Activated gamma-delta T cell (primary cell): Measurements from ENCODE around the gene HOXC12.

Experiments used
- DNase-seq: peaks from one replicate; lab custom pipeline; 2025; lab: John Stamatoyannopoulos, UW

The HOXC12 gene

DNA sequence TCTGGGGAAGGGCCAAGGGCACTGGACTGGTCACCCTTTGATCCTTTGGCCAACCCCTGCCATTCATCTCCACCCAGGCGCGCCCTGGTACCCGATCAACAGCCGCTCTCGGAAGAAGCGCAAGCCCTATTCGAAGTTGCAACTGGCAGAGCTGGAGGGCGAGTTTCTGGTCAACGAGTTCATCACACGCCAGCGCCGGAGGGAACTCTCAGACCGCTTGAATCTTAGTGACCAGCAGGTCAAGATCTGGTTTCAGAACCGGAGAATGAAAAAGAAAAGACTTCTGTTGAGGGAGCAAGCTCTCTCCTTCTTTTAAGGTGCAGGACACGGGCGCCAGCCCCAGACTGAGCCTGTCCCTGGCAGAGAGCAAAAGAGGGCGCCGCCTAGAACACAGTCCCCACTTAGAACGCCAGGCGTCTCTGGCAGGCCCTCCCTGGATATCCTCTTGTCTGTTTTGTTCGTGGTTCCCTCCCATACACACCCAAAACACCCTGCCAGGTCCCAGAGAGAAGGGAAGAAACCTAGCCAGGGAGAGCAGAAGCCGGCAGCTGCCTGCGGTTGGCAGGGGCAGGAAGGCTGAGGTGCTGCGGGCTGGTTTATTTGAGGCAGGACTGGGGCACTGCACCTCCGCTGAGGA lies 1.7 kb downstream of the HOXC12 start:
- DNase-seq = no peak

DNA sequence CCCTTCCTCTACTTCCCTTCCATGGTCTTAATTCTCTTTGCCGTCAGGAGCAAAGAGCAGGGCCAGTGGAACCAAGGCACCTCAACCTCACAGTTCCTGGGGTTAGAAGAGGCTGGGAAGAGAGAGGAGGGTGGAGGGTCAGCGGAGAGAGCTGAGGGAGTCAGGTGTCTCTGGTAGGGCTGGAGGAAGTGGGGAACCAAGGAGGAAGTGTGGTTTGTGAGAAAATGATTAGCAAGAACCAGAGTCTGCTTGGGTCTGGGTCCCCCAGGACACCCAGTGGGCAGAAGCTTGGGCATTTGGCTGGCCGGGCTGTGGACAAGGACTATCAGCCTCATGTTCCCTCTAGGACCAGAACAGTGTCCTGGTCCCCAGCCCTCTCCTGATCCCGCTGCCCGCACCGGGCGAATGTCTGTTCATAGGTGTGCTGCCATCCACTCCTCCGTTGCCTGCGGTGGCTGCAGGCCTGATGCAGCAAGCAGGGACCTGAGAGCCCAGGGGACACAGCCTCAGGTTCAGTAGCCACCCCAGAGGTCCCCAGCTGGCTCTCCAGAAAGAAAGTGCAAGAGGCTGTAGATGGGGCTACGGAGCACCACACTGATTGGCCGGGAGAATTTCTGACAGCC lies 2.3 kb downstream of the HOXC12 start:
- DNase-seq = no peak

DNA sequence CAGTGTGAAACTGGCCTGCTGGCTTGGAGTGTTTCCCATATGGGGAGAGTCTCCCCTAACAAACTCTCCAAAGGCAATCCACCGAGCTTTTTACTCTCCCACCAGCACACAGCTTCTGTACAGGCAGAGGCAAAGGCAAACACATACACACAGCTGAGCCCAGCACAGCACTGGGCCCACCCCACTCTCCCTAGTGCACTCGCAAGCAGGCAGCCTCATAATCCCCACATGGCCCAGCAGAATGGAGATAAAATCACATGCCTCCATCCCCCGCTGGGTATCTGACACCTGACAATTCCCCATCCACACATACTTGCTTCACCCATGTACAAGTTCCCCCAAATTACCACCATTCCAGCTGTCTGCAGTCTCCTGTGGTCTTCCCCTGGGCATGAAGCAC lies 3.4 kb downstream of the HOXC12 start:
- no peak for DNase-seq

DNA sequence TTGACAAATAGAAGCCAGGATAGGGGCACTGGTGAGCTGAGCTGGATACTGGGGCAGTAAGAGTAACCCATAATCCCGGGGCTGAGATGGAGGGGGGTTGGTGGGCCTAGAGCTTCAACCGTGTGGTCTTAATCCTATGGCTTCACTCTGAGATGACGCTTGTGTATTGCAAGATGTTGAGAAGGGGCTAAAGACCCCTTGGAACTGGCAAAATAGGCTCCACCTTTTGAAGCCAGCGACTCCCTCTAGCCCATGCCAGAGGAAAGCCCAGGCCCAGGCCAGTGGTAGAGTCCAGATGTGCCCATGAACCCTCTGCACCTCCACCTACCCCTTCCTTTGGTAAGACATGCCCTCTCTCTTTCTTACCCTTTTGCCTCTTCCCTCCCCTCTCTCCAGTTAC lies 4.6 kb downstream of the HOXC12 start:
- no peak for DNase-seq

DNA sequence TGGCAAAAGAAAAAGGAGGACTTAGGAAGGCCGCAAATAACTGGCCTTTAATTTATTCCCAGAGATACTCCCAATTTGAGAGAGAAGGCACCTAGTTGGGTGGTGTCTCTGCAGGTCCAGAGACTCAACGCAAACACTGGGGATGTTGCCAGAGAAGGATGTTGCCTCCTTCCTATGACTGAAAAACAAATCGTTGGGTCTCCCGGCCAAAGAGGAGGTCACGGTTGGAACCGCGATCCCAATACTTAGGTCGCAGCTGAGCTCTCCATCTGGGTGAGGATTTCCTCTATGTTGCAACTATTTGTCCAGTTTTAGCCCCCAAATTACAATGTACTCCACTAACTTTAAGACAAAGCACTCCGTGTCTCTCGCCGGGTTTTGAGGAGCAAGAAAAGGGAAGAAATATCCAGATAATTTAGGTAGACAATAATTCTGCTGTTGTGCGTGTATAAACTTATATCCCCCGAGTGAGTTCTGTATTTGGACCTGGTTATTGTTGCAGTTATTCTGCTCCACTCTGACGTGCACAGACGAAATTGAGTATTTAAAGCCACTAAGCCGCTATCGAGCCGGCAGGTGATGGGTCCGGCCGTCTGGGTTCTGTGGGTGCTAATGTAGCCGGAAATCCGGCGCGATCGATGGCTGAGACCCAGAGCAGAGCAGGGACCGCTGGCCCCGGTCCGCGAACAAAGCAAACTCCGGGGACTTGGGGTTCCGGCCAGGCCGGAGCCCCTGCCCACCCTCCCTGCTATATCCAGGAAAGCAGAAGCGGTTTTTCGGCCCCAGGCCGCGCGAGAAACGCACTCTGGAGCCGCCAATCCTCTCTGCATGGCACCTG lies 5.7 kb downstream of the HOXC12 start:
- DNase-seq = no peak

DNA sequence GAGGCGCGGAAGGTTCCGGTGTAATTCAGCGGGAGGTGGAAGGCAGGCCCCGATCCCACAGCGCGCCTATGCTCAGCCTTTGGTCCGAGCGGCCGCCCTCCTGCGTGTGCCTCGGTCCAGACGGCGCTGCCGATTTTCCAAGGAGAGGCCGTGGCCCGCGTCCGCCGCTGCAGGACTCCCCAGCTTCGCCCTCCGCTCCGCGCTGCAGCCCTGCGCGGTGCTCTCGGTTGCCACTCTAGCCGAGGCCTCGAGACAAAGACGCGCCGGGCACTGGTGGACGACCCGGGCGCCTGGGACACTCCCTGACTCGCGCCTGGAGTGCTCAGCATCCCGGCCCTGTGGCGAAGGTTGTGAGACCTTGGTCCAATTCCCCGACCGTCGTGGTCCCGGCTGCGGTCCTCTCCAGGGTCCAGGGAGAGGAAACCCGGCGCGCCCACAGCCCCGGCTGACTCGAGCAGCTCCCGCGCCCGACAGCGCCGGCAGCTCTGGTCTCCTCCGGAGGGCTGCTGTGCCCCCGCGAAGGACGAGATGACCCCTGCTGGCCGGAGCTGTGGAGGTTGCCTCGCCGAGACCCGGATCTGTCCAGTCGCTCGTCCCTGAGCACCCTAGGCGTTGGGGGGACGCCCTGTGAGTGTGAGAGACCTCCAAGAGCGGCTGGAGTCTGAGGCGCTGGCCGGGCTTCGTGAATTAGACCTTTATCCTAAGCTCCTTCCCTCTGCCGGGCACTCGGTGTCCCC lies 6.5 kb downstream of the HOXC12 start:
- no peak for DNase-seq

DNA sequence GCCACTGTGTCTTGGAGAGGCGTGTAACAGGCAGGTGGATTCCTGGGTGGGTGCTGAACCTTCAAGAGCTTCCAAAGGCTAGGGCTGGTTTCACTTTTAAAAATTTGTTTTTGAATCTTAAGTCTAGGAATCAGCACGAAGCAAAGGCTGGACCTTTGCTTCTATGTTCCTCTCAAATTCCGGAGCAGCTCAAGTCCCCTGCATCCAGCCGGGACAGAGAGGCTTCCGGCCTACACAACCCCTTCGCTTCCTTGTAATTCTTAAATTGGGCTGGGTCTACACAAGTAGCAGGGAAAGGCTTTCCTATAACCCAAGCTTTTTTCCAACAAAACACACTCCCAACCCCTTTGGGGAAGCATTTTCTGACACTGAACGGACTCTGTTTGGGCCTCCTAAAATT lies 8.3 kb downstream of the HOXC12 start:
- no peak for DNase-seq

DNA sequence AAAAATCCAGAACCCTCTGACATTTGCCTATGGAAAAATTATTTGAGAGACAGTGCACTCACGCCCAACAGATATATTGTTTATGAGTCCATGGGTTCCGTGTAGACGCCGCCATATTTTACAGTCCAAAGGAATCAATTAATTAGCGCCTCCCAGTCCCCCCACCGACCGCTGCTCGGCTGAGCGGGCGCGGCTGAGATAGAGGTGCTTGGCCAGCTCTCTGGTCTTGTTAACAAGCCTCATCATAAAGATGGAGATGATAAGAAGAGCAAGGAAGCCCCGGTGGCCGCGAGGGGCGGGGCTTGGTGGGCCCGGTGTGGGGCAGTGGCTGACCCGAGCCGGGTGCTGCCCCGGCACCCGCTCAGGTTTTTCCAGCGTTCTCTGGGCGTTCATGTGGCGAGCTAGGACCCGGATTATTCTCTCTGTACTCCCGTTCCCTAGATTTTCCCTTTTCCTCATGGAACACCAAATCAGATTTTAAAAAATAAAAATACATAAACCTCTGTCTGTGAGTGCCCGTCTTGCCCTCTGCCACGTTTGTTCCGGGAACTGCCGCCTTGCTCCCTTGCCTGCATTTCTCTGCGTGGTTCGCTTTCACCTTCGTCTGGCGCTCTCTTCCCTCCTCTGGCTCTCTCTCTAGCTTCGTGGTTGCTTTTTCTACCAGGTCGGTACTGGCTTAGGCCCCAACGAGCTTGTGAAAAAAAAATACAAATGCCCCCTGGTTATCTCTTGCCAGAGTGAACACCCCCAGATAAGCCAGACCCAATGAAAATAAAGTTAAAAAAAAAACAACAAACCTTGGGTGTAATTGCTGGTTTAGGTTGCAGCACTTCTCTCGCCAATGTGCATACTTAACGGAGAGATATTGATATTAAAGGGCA lies 9.0 kb downstream of the HOXC12 start:
- no peak for DNase-seq

DNA sequence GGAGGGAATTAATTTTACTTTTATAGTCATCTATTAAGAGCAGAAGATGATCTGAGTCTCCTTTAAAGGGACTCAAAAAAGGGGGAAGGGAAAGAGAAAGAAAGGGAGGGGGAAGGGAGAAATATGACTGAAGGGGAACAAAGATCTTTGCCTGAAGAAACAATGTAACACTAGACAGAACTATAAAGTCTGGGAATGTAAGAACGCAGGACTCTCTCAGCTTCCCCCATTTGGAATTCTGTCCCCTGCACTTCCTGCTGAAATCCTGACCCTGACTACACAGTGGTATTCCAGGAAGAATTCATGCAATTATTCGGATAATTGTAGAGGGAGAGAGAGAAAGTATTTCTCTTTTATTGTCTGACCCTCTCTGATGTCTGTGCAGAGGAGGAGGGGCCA lies 9.6 kb downstream of the HOXC12 start:
- DNase-seq = no peak

DNA sequence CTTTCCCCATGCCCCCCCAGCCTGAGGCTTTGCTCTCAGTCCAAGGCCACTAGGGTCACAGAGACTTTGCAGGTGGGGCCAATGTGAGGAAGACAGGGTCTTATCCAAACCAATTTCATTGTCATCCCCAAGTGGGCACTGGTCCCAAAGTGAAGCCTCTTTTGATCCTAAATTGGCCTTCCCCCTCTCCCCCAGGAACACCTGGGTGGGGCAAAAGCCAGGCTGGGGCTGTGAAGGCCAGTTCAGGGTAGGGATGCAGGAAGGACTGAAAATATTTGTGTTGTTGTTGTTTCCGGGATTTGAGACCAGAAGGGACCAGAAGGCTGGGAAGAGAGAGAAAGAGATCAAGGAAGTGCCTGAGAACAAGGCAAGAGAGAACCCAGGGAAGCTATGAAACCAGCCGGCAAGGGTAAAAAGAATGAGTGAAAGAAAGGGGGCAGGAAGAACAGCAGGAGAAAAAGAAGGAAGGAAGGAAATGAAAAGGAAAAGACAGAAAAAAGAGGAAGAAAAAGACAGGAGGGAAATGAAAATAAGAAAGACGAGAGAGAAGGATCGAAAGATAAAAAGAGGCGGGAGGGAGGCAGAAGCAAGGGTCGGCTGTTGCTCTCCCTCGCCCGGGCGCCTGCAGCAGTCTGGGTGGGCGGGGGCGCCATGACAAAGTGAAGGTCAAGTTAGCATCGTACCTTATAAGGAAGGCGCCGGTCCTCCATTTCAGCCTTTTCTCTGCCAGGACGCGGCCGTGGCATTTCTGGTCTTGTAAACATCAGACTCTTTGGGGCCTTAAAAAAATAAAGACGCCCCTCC lies 10.8 kb downstream of the HOXC12 start:
- no peak for DNase-seq

DNA sequence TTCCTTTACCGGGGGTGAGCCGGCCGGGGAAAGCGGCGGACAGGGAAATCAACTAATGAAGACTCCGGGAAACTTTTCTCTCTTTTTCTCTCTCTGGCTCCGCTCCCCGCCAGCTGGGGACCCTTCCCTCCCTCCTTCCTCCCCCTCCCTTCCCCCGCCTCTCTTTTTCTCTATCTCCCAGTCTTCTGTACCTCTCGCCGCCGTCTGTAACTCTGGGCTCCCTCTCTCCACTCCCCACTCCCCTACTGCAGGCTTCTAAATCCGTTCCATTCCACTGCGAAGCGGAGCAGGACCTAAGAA lies 11.3 kb downstream of the HOXC12 start:
- DNase-seq = no peak

DNA sequence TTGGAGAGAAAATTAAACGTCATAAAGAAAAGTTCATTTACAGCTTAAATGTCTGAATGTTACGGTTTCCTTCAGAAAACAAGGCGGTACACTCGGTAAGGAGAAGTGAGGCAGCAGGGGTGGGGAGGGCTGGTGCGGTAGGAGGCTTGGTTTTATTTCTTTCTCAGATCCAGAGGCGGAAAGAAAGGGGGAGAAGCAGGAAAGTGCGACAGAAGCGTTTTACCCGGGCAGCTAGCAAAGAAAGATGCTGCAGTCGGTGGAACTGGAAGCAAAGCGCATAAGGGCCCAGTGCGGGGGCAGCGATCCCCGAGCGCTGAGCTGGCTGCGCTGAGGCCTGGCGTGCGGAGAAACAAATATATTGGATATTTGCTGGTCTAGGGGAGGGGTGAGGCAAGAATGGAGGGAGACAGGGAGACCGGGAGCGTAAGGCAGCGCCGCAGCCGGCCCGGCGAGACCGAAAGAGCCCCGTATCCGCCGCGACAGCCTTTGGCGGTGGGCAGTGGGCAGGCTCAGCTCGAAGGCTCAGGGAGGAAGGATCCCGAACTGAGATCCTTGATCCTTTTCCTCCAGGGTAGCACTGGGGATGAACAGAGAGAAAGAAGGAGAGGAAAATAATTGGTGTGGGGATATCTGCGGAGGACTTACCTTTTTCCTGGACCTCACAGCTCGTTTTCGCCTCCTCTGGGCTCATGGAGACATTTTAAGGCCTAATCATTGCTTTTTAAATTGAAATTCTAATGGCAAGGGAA lies 11.9 kb downstream of the HOXC12 start:
- no peak for DNase-seq

DNA sequence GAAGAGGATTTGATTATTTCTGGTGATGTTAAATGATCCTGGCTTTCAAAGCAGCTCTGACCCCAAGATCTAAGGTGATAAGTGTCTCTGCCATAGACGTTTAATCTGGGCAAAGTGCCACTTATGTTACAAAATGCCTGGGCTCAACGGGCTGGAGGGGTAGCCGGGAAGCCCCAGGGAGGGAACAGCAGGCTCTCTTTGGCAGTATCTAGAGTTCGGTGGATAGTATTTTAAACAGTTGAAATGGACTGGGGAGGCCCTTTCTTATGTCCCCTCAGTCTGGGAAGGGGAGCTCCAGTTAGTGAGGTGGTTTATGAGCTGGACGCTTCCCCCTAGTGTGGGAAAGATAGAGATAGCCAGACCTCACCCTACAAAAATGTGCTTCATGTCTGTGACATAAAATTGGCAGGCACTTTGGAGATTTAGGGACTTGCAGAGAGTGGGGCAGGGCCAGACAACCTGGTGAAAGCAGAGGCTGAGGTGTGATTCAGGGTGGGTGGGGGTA lies 12.8 kb downstream of the HOXC12 start:
- no peak for DNase-seq

DNA sequence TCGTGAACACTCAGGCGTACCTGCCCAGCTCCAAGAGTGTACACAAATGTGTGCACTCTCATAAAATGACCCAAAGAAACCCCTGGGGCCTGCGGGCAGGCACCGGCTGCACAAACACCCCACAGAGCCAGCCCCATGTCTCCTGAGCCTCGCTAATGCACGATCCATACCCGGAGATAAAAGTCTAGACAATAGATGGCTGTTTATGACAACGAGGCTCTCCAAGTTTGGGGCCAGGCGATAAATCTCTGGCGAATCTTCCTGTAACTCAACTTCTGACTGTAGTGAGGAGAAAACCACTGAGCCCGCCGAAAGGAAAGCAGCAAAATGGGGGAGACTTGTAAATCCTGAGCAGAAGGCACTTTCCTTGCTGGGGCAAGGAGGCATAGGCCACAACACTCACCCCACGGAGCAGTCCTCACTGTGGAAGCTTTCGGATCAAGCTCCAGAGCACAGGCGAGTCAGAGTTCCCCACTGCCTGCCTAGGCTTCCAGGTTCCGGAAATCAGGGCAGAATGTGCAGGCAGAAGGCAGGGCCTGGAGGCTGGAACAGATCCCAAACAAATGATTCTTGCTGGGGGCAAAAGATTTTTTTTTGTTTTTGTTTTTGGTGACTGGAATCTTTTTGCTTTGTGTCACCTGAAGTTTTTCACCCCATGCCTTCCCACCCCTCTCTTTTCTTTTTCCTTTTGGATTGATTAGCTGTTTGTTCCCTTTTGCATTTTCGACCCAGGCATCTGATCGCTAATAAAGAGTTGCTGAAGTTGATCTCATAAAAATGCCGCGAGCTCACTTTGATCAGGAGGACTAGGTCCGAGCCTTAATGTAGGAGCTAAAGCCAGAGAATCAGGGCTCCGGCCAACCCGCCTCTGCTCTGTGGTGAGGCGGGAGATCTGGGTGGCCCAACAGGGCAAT lies 13.8 kb downstream of the HOXC12 start:
- DNase-seq = no peak

DNA sequence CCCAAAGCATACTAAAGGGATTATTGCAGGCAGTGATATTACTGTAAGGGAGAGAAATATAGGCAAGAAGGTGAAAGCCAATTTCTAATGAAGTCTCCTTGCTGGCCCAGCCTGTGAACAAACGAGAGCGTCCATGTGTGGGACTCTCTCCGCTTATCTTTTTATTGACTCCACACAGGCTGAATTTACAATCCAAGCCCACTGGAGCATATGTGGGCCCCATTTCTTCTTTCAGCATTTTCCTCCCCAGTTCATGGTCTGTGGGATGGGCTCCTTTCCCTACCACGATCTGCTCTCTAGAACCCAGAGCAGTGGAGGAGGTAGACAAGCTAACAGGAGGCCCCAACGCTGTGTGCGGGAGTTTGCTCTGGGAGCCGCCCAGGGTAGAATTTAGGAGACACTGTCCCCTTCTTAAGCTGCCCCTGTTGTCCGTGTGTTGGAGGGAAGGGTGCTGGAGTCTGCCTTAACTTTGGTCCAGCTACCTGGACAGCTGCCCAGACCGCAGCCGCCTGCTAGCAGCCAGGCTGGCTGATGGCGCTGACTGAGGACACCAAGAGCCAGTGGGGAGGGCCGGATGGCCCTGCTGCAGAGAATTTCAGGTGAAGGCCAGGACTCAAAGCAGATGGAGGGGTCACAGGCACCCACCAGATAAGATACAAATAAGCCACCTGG lies 15.0 kb downstream of the HOXC12 start:
- DNase-seq = no peak

DNA sequence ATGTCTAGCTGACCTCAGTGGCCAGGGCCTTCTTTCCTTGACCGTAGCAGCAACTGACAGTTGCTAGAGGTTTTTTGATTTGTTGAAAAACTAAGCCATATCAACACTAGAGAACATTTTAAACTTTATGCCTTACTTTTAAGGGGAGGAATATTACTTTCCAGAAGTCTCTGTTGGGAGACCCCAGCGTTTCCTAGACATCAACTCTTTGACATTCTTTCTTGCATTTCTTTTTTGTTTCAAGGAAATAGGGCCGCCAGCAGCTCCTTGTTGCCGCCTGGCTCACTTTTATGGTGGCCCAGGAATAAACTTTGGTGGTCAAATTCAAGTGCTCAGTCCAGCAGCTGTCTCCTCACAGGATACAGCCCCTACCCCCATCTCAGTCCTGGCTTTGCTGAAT lies 15.7 kb downstream of the HOXC12 start:
- no peak for DNase-seq

DNA sequence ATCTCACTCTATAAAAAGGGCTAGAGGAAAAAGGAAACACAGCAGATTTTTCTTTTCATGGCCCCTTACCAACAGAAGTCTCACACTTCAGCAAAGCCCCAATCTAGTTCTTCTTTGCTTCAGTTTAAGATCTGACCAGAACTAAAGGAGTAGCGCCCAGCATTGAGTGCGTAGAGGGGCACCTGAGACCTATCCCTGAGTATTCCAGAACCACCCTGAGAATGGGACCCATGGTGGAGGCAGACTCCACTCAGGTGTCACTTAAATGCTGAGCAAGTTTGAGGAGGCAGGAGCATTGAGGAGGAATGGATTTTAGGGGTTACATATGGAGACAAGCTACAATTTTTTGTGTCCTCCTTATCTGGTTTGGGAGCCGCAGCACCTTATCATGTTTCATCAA lies 16.4 kb downstream of the HOXC12 start:
- DNase-seq = no peak

DNA sequence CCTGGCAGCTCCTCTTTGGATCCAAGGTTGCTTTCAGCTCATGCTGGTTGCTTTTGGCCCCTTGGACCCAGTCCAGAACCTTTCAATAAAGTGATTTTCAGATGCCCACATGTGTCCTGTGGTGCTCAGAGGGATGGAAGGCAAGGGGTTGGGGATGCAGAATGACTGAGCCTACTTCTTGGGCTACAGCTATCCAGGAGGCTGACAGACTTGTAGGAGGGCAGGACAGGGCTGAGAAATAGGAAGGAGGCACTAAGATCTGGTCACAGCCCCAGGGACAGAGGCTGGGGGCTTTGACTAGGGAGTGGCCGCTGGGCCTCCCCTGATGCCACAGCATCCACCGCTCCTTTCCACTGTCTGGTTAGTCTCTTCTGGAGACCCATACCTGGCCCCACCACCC lies 17.0 kb downstream of the HOXC12 start:
- DNase-seq = no peak
